HepG2 (cell line): Measurements from ENCODE around the gene HAPLN2. TPM values are rescaled to one million over a fixed set of nuclear protein-coding genes. Genes with fewer than 3 reads are reported as not detected.

ENCODE experiments used
- TRIM24 ChIP-seq: sonication (generic); formaldehyde crosslinking; IDR thresholded peaks from 2 replicates; pipeline ENCODE4 v1.8.0; 2022; ENCODE audit warnings: mild to moderate bottlenecking, missing genetic modification reagents
- ZNF367 ChIP-seq: sonication (generic); formaldehyde crosslinking; IDR thresholded peaks from 2 replicates; pipeline ENCODE4 v1.4.0; 2020; ENCODE audit warnings: missing genetic modification reagents, borderline replicate concordance
- ZNF407 ChIP-seq: sonication (generic); formaldehyde crosslinking; IDR thresholded peaks from one replicate; pipeline ENCODE4 v1.5.1; 2020; ENCODE audit warnings: mild to moderate bottlenecking, missing genetic modification reagents; ENCODE audit errors: not compliant biosample characterization
- ZNF749 ChIP-seq: sonication (generic); formaldehyde crosslinking; IDR thresholded peaks from 2 replicates; pipeline ENCODE4 v1.8.0; 2022; ENCODE audit warnings: mild to moderate bottlenecking, missing genetic modification reagents, moderate library complexity, borderline replicate concordance
- polyA plus RNA-seq, 8 experiments: library from polyadenylated mRNA; depleted of rRNA in 3 of 8; stranded (reverse) in 7 of 8; unstranded in 1 of 8; fragments of >200 nt; fragmentation: Illumina TruSeq in 4 of 8; extraction: Trizol in 4 of 8; gene quantifications; 2 replicates each; pipeline versions ENCODE4 v1.2.1 to v1.2.3, GENCODE V29; 2011 to 2016; ENCODE audit warnings: low read depth in 4 of 8, missing spikeins in 1 of 8, mixed read lengths in 1 of 8; ENCODE audit not compliant: insufficient read depth in 1 of 8
- total RNA-seq, 5 experiments: library from RNA; depleted of rRNA; stranded (reverse); fragments of >200 nt; fragmentation: Illumina TruSeq; extraction: Trizol; gene quantifications; 2 replicates each; pipeline ENCODE4 v1.2.3, GENCODE V29; 2016; ENCODE audit warnings: low read depth in 1 of 5

Gene HAPLN2
- total and polyA plus RNA-seq, 2 of the 13 experiments (the other 11 are each of a cell fraction or from before 2014, with no cell fraction given) = not detected

GRCh38 chr1:156639601-156640101 is 20.4 kb downstream of the HAPLN2 start (continued):
- no peak for TF ChIP-seq ZNF407
- 0 out of 2 replicates have a peak, but pooled peaks have one; percentile 35 for TF ChIP-seq ZNF749 (CRISPR knock-in tag)
- no peak for TF ChIP-seq TRIM24 (CRISPR knock-in tag)
- no peak for TF ChIP-seq ZNF367 (CRISPR knock-in tag)
